Right cardiac atrium (tissue), 5 donors: ENCODE measurements around the gene NUDT9. TPM values are rescaled to one million over a fixed set of nuclear protein-coding genes. Genes with fewer than 3 reads are reported as not detected.
"Not testable (repeated sequence)": the region's sequence is repeated elsewhere in the genome, so short reads cannot be mapped to it uniquely, and the experiment has no call there.

Experiments used
- ATAC-seq, 2 donors: fragments of 200-7000 bp; cut with Tn5 transposase; one replicate each; pipeline versions ENCODE4 v1.8.0 to v1.9.1; 2020; ENCODE audit warnings: moderate library complexity in 2 of 2, mild to moderate bottlenecking in 1 of 2
- DNase-seq, 3 donors: peaks; one replicate each; pipeline ENCODE4 v3.0.0-alpha.2; 2020
- H3K27ac ChIP-seq: one replicate; pipeline ENCODE4 v1.5.1; 2013; ENCODE audit warnings: mild to moderate bottlenecking, low read length, control low read depth, moderate library complexity
- H3K27me3 ChIP-seq: one replicate; pipeline ENCODE4 v1.6.1; 2013; ENCODE audit not compliant: control insufficient read depth, insufficient read depth
- H3K4me1 ChIP-seq: one replicate; pipeline ENCODE4 v1.6.1; 2013; ENCODE audit warnings: low read length; ENCODE audit not compliant: control insufficient read depth, insufficient read depth
- H3K4me3 ChIP-seq: one replicate; pipeline ENCODE4 v1.5.1; 2013; ENCODE audit warnings: low read length, control low read depth
- H3K9me3 ChIP-seq: one replicate; pipeline ENCODE4 v1.6.1; 2013; ENCODE audit warnings: low read length; ENCODE audit not compliant: control insufficient read depth
- WGBS: extraction: QIAGEN DNeasy Blood & Tissue Kit; methylation state at CpG from one replicate; pipeline ENCODE4 v1.1.7; 2013; 5-methylcytosine and 5-hydroxymethylcytosine counted together
- intact Hi-C, 4 donors: fragments of 100-400 bp; cut with DNase I; formaldehyde crosslinking; loops; one replicate each; pipeline versions ENCODE4 v1.11.0 to v1.14.0; 2022 to 2023
- polyA plus RNA-seq: library from polyadenylated mRNA; stranded (reverse); fragments of 200-250 nt; gene quantifications from one replicate; pipeline ENCODE4 v1.2.3, GENCODE V29; 2013
- total RNA-seq, 4 donors: library from RNA; stranded (reverse); fragmentation: NEBNext Ultra II Directional; extraction: Animal tissue kit (Norgen Biotek cat#: 25700); gene quantifications; one replicate each; pipeline ENCODE4 v1.2.1, GENCODE V29; 2021
- donor health status: healthy with polysubstance abuse.
- donor health status: DM: no; HTN: yes; CAD: no.
- donor health status: DM: no; HTN: no; CAD: no.
- donor health status: DM: no; HTN: yes; CAD: no; lungs with severe emphysema.
- donor health status: DM: yes; HTN: yes; CAD: no.

NUDT9 gene
- total and polyA plus RNA-seq, 5 donors, result 27.1 to 52.8 (median 33.5) TPM

GRCh38 chr4:87426865-87427517, 4.6 kb downstream of the NUDT9 start:
- WGBS, result 89% methylated on average over 3 of the region's 3 CpGs
- intact Hi-C loops, result no loop called here
- H3K4me1 ChIP-seq, result peaks cover 3% of the 10 kb centered on the region

DNA sequence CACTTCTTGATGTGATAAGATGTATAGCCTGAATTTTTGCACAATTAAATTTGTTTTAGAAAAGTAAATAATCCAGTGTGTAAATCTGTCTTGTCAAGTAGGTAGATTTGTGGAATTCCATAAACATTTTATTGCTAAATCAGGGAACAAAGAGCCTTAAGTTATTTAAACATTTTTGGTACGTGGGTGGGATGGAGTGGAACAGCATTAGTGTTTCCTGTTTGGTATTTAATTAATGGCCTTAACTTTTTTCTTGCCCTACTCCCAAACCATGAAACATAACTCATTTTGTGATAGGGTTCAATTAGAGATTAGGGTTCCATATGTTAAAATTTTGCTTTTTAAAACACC, 5.1 kb downstream of the NUDT9 start:
- no peak for DNase-seq
- WGBS, result 48% methylated on average over 1 of the region's 1 CpG

More at GRCh38 chr4:87426865-87427517, 4.6 kb downstream of the NUDT9 start:
- no peak overlapping the region for H3K27ac ChIP-seq
- DNase-seq (no peak), ATAC-seq (no peak)
- no peaks in the 10 kb centered on the region for H3K27me3 ChIP-seq
- H3K9me3 ChIP-seq, result no peaks in the 10 kb centered on the region
- H3K4me3 ChIP-seq, result no peak overlapping the region

GRCh38 chr4:87428979-87429378, 6.6 kb downstream of the NUDT9 start:
- Histone ChIP-seq H3K27ac (no peak overlapping the region), H3K9me3 (no peaks in the 10 kb centered on the region), H3K27me3 (no peaks in the 10 kb centered on the region), H3K4me1 (peaks cover 4% of the 10 kb centered on the region), H3K4me3 (no peak overlapping the region)
- DNase-seq (no peak), ATAC-seq (no peak)
- WGBS, result 92% methylated on average over 6 of the region's 6 CpGs
- intact Hi-C loops, result no loop called here

More for the DNA sequence above, 5.1 kb downstream of the NUDT9 start:
- Histone ChIP-seq H3K27ac (no peak overlapping the region), H3K27me3 (no peaks in the 10 kb centered on the region), H3K9me3 (no peaks in the 10 kb centered on the region), H3K4me3 (no peak overlapping the region), H3K4me1 (peaks cover 3% of the 10 kb centered on the region)
- no peak for ATAC-seq
- intact Hi-C loops, result no loop called here

GRCh38 chr4:87430038-87430437, 7.7 kb downstream of the NUDT9 start:
- no peaks in the 10 kb centered on the region for H3K27me3 ChIP-seq
- WGBS, result 92% methylated on average over 2 of the region's 2 CpGs
- intact Hi-C loops, result no loop called here
- H3K4me3 ChIP-seq, result no peak overlapping the region
- no peaks in the 10 kb centered on the region for H3K9me3 ChIP-seq
- DNase-seq (no peak), ATAC-seq (no peak)
- H3K4me1 ChIP-seq, result peaks cover 4% of the 10 kb centered on the region
- no peak overlapping the region for H3K27ac ChIP-seq

DNA sequence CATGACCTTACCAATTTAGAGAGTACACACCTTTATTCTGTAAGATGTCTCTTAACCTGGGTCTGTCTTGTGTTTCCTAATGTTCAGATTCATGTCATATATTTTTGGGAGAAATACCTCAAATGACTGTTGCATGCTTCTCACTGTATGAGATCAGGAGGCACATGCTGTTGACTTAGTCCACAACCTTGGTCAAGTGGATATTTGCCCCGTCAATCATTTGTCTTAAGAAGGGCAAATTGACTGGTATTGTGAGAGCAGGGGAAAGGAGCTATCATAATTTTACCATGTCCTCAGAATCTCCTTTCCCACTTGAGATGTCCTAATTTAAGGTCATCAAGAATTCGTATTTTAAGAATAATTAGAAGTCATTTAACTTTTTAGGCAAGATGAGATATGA, 11.0 kb downstream of the NUDT9 start:
- 90% methylated on average over 2 of the region's 2 CpGs for WGBS
- Histone ChIP-seq H3K27ac (no peak overlapping the region), H3K4me1 (peaks cover 4% of the 10 kb centered on the region), H3K9me3 (no peaks in the 10 kb centered on the region), H3K27me3 (no peaks in the 10 kb centered on the region), H3K4me3 (no peak overlapping the region)
- intact Hi-C loops, result no loop called here
- no peak for DNase-seq
- ATAC-seq, result no peak

GRCh38 chr4:87442889-87443288, 20.5 kb downstream of the NUDT9 start:
- no peaks in the 10 kb centered on the region for H3K9me3 ChIP-seq
- WGBS, result 92% methylated on average over 3 of the region's 3 CpGs
- ATAC-seq (no peak), DNase-seq (no peak)
- intact Hi-C loops, result no loop called here
- H3K4me3 ChIP-seq, result no peak overlapping the region
- H3K27ac ChIP-seq, result no peak overlapping the region
- no peaks in the 10 kb centered on the region for H3K27me3 ChIP-seq
- no peaks in the 10 kb centered on the region for H3K4me1 ChIP-seq

GRCh38 chr4:87444741-87445140, 22.4 kb downstream of the NUDT9 start:
- H3K4me1 ChIP-seq, result no peaks in the 10 kb centered on the region
- no peak for DNase-seq
- no peak overlapping the region for H3K27ac ChIP-seq
- WGBS, result 95% methylated on average over 1 of the region's 1 CpG
- no peak overlapping the region for H3K4me3 ChIP-seq
- intact Hi-C loops, result no loop called here
- H3K27me3 ChIP-seq, result no peaks in the 10 kb centered on the region
- no peak for ATAC-seq
- H3K9me3 ChIP-seq, result no peaks in the 10 kb centered on the region

GRCh38 chr4:87445964-87446363, 23.6 kb downstream of the NUDT9 start:
- Histone ChIP-seq H3K27me3 (no peaks in the 10 kb centered on the region), H3K9me3 (no peaks in the 10 kb centered on the region), H3K4me3 (no peak overlapping the region), H3K27ac (no peak overlapping the region), H3K4me1 (no peaks in the 10 kb centered on the region)
- DNase-seq, result no peak
- ATAC-seq, result no peak
- WGBS, result 87% methylated on average over 3 of the region's 3 CpGs
- intact Hi-C loops, result no loop called here

- intact Hi-C loops, H3K27me3 ChIP-seq, H3K4me3 ChIP-seq, H3K9me3 ChIP-seq, DNase-seq, ATAC-seq, H3K4me1 ChIP-seq, H3K27ac ChIP-seq: not testable (repeated sequence)
- WGBS, result 95% methylated on average over 6 of the region's 6 CpGs
Measured at GRCh38 chr4:87446375-87446774, 24.0 kb downstream of the NUDT9 start.

GRCh38 chr4:87451537-87451936, 29.2 kb downstream of the NUDT9 start:
- no peaks in the 10 kb centered on the region for H3K27me3 ChIP-seq
- intact Hi-C loops, result no loop called here
- no peaks in the 10 kb centered on the region for H3K9me3 ChIP-seq
- no peak overlapping the region for H3K27ac ChIP-seq
- no peaks in the 10 kb centered on the region for H3K4me1 ChIP-seq
- ATAC-seq (no peak), DNase-seq (no peak)
- H3K4me3 ChIP-seq, result no peak overlapping the region

- DNase-seq (no peak), ATAC-seq (no peak)
- Histone ChIP-seq H3K4me3 (no peak overlapping the region), H3K4me1 (no peaks in the 10 kb centered on the region), H3K27ac (no peak overlapping the region), H3K9me3 (no peaks in the 10 kb centered on the region), H3K27me3 (no peaks in the 10 kb centered on the region)
- WGBS, result 98% methylated on average over 4 of the region's 4 CpGs
- intact Hi-C loops, result no loop called here
Measured at GRCh38 chr4:87458913-87459312, 36.5 kb downstream of the NUDT9 start.

DNA sequence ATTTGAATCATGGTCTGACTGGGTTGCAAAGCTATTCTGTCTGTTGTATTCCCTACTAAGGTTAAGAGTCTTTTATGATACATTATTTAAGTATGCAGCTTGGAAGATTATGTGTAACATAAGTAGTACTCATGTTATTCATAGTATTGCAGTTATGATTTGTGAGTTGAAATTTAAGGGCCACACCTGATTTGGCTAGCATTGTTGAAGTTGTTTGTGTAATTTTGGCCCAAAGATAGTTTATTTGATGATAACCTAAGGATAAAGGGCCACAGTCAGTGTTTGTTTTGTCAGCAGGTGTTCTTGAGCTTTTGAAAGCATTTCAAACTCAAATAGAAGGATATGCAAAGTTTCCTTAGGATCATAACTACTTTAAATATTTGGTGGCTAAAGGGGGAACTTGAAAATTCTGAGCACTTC, 38.9 kb downstream of the NUDT9 start:
- intact Hi-C loops, result loop anchor here in 1 of 4 donors (10.0 kb wide), 1 partner anchor 86 kb away; no protein-coding TSS in a partner anchor
- DNase-seq (no peak), ATAC-seq (no peak)
- H3K27me3 ChIP-seq, result no peaks in the 10 kb centered on the region
- H3K27ac ChIP-seq, result no peak overlapping the region
- H3K4me3 ChIP-seq, result no peak overlapping the region
- H3K4me1 ChIP-seq, result no peaks in the 10 kb centered on the region
- H3K9me3 ChIP-seq, result no peaks in the 10 kb centered on the region
